IMR-90 (cell line): ENCODE data around the gene KYNU.

Source experiments
- CTCF ChIP-seq: conservative IDR thresholded peaks from 2 replicates; pipeline ENCODE4 v1.5.1; 2012; ENCODE audit warnings: mild to moderate bottlenecking, low read depth, low read length, improper control_type of control experiment
- POLR2A ChIP-seq: IDR thresholded peaks from 2 replicates; pipeline ENCODE4 v1.6.1; 2012; ENCODE audit warnings: mild to moderate bottlenecking, low read depth, low read length

DNA sequence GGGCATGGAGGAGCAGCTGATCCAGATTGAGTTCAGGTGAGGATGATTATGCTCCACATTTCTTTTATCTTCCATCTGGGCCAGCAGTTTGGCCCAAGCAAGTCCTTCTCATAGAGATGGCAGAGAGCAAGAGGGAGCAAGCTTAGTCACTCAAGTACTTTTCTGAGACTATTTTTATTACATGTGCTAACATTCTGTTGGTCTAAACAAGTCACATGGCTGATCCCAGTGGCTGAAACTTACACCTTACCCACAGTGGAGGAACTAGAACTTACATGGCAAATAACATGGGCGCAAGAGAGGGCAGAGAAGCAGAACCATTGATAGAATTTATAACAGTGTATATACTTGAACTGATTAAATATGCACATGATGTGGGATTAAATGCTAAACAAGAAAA, 105.7 kb downstream of the KYNU start:
- no peak for TF ChIP-seq POLR2A
- TF ChIP-seq CTCF = no peak
